ENCODE data around the gene GPC1.
"Not testable (repeated sequence)": the region's sequence is repeated elsewhere in the genome, so short reads cannot be mapped to it uniquely, and the experiment has no call there.

Gene GPC1, protein sequence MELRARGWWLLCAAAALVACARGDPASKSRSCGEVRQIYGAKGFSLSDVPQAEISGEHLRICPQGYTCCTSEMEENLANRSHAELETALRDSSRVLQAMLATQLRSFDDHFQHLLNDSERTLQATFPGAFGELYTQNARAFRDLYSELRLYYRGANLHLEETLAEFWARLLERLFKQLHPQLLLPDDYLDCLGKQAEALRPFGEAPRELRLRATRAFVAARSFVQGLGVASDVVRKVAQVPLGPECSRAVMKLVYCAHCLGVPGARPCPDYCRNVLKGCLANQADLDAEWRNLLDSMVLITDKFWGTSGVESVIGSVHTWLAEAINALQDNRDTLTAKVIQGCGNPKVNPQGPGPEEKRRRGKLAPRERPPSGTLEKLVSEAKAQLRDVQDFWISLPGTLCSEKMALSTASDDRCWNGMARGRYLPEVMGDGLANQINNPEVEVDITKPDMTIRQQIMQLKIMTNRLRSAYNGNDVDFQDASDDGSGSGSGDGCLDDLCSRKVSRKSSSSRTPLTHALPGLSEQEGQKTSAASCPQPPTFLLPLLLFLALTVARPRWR

DNA sequence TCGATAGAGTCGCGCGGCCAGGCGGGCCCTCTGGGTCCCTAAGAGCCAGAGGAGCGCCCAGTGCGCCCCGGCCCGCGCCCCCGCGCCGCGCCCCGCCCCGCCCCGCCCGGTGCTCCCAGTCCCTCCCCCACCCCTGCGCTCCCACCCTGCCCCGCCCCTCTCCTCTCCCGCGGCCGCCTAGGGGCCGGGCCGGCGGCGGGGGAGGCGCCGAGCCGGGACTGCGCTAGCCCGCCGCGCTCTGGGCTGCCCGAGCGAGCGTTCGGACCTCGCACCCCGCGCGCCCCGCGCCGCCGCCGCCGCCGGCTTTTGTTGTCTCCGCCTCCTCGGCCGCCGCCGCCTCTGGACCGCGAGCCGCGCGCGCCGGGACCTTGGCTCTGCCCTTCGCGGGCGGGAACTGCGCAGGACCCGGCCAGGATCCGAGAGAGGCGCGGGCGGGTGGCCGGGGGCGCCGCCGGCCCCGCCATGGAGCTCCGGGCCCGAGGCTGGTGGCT, at the start of gene GPC1:
Gene GPC1 (plus strand): TSS at position 207 of the 491 bp plus-strand sequence. CDS start 256 bp downstream, at position 463.
- DNase-seq: peak; percentile 52

DNA sequence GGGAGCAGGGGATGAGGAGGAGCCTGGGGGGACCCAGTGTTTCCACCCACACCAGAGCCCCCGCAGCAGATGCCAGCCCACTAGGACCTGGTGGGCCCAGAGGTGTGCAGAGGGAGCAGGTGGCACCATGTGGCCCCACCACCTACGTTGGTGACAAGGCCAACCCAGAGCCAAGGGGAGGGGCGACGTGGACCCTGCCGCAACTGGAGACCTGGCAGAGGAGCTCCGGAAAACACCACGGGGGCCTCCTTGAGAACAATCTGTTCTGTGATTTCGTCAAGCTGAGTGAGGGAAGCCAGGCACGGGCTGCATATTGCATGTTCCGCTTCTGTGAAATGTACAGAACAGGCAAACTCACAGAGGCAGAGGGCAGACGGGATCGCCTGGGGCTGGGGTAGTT, 49.1 kb upstream of the GPC1 start:
- DNase-seq: no peak

DNA sequence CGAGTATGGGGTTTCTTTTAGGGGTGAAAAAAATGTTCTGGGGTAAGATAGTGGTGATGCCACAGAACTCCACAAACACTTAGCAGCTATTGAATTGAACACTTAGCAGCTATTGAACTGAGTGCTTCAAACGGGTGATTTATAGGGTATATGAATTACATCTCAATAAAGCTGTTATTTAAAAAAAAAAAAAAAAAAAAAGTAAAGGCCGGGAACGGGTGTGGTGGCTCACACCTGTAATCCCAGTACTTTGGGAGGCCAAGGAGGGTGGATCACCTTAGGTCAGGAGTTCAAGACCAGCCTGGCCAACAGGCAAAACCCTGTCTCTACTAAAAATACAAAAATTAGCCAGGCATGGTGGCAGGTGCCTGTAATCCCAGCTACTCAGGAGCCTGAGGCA, 48.7 kb upstream of the GPC1 start:
- not testable (repeated sequence) for DNase-seq

DNA sequence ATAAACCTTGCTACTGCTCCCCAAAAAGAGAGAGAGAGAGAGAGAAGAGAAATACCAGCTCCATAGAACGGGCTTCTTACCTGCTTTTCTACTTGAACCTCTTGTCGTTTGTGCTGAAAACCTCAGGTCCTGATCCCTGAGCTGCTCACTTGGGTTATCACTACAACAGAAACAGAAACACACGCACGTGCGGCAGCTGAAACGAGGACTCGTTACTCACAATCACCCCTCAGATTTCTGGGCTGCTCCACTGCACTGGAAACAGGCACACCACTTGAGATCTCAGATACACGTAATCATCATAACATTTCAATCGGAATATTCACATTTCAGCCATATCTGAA, 48.2 kb upstream of the GPC1 start:
- DNase-seq: no peak

DNA sequence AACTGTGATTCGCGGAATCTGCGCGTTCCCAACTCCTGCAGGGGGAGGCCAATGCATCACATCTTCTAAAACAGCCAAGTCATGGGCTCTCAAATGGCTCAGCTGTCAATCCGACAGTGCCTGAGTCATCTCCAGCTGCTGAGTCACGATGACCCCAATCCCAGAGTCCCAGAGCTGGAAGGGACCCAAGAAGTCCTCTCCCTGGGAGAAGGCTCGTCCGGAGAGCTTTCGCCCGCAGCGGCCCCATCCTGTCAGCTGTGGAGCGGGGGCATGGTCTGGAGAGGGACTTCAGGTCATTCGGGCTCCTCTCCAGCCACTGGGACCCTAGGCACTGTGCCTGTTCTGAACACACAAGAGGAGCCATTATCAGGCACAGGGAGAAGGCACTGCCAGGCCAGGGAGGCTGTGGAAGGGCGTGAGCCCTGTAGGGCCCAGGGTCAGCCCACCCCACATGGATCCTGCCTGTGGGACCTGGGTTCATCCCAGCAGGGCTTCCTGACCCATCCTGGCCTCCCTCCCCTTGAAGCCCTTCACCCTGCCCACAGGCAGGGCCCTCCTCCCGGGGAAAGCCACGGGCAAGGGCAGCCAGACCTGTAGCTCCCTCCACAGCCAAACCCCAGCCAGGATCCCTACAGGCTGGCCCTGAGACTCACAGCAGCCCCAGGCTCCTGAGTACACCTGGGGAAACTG, 47.6 kb upstream of the GPC1 start:
- no peak for DNase-seq

DNA sequence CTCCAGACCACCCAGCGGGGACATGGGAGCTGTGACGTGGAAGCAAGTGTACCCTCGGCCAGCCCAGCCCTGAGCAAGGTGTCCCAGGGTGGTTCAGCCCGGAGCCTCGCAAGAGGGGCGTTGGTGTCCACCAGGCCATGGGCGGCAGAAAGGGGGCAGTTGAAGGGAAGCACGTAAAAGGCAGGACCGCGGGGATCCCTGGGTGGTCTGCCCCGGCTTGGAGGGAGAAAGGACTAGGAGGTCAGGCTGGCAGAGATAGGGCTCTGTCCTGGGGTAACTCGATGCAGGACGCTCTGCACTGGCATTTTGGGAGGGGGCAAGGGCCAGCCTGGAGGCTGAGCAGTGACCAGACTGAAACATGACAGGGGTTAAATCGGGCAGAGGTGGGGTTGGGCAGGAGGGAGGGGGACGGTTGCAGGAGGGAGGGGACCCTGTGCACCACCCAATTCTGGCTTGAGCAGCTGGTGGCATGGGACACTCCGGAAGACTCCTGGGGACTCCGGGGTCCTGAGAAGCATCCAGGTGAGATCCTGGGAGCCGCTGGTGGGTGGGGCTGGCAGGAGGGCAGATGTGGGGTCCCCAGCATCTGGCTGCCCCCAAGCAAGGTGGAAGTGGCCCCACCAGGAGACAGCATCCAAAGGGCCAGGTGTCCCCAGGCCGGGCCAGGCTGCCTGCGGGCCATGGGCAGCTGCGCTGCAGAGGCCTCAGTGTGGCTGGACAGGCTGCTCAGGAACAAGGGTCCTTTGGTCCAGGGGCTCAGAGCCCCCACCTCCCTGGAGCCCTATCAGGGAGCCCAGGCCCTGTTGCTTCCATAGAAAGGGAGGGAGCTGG, 46.8 kb upstream of the GPC1 start:
- no peak for DNase-seq

DNA sequence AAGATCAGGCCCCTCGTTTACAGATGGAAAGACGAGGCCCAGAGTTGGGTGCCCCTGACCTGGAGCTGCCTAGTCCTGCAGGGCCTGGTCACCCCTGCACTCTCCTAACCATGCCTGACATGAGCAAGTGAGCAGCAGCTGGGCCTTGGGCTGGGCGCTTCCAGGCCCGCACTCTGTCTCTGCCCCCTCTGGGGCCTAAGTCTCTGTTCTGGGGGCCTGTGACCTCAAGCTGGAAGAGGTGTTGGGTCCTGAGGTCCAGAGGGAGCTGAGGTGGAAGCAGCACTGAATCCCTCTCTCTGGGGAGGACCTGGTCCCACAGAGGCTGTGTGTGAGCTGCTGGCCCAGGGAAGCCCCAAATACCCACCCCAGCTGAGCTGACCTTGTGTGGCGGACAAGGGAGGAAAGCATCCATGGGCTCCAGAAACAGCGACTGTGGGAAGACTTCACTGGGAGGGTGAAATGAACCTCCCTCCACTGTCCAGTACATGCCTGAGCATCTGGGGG, 46.1 kb upstream of the GPC1 start:
- no peak for DNase-seq

DNA sequence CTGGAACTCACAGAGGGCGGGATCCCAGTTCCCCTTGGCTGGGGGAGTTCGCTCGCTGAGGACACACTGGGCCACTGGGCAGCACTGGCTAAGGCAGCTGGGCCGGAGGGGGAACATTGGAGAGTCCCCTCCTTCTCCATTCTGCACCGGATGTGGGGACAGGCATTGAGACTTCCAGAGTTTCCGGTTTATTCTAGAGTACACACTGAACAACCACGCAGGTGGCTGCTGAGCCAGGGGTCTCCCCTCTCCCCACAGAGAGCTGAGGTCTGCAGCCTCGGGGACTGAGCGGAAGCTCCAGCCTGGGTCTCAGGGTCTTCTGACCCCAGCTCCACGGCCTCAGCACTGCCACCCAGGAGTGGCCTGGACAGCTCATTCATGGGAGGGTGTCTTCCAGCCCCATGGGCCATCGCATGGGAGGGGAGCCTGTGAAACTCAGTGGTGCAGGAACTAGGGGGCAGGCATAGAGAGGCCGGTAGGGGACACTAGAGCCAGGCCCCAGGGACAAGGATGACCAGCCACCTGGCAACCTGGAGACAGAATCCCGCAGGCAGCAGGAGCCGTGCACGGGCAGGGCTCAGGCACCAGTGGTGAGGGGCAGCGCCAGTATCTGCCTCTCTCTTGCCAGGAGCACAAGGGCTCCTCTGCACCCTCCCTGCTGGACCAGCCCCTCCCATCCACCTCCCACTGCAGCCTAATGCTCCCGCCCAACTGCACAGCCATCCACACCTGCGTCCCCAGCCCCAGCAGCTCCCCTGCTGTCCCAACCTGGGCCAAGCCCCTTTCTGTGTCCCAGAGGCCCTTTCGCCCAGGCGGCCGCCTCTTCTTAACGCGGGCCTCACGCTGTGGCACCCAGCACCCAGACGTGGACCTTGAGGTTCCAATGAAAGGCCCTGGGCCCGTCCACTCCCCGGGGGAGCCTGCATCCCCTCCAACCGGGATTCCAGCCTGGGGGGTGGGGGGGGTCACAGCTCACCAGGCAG, 45.1 kb upstream of the GPC1 start:
- DNase-seq: no peak

DNA sequence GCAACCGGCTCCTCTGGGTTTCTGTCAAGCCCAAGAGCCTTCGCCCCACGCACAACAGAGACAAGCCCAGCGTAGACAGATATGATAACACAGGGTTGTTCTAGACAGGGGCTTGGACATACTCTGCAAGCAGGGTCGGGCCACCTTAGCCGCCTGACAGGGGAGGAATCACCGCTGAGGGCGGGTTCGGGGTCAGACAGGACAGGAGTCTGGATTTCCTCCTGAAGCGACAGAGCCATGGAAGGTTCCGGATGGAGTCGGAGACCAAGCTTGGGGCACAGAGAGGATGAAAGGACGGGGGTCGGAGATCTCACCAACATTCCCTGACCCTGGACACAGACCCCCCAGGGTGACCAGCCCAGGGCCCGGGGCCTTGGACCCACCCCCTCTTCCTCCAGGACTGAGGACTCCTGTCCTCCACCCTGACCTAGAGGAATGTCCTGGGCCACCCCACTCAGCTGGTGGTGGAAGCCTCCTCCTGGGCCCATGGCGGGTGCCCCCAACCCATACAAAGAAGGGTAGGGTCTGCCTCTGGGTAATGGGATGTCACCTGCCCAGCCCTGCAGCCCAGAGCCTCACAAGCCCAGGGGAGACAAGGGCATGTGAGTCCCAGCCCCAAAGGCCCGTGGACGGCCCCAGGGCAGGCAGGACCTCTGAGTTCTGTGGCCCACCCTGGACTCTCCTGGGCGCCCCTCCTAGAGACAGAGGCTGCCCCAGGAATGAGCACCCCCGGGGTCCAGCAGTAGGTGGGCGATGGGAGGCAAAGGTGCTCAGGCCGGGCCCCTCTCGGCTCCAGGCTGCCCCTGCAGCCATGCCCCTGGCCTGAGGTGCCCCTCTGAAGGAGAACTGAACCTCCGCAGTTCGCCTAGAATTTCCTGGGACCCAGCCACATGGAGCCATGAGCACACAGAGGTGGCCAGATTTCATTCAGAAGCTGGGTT, 44.1 kb upstream of the GPC1 start:
- DNase-seq: no peak

DNA sequence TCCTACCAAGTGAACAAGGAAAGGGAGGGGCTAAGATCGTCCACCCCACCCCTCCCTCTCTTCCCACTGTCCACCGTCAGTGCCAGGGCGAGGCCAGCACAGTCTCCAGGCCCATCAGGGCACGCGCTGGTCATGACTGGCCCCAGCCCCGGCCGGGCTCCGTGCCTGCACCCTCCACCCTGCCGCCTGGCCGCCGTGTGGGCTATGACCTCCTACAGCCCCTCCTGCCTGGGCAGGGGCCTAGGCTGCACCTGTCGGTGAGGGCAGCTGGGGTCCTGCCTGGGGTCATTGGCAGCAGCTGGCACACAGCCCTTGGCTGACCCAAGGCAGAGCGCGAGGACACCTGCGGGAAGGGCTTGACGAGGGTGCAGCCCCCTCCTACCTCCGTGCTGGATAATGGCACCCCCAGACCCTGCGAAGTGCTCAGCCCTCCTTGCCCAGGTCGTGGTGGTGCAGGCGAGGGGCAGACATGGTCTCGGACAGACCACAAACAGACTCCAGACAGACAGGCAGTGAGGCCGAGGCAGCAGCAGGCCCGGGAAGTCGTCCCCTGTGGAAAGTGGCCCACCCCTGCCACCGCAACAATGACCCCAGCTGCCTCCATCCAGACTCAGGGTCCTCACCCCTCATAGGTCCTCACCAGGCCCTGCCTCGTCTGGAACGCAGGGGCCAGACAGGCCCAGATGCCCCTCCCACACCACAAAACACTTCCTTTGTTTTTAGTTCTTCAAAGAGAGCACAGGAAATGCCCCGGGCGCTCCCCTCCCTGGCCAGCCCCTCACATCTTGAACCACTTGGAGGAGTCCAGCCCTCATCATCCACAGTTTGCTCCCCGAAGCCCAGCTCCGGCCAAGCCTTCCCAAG, 43.1 kb upstream of the GPC1 start:
- no peak for DNase-seq

DNA sequence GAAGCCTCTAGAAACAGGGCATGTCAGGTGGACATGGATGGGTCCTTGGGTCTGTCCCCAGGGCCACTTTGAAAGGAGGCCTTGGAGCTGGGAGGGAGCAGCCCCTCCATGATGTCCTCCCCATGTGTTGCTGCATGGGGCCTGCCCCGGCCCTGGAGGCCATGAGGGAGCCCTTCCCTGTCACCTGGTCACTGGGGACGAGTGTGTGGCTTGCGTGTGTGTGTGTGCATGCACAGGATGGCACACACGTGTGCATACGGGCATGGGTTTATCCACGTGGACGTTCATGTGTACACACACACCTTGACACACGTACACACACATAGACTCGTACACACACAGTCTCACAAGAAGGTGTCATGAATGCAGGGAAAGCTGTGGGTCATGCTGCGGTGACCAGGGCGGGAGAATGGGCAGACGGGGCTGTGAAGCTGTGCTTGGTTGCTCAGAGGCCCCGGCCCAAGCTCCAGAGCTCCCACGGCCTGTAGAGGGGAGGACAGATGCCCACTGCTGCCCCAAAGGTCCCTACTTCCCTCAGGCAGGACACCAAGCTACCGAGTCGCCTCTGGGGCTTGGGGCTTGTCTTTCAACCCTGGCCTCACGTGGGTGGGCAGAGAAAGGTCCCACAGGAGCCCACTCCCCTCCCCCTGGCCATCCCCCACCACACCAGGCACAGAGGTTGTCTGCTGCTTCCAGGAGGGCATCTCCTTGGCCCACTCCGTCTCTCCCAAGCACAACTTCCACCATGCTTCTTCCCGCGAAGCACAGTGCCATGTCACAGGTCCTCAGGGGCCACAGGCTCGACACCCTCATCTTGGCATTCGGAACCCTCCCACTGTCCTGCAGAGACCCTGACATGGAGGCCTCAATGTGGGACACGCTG, 42.3 kb upstream of the GPC1 start:
- no peak for DNase-seq

DNA sequence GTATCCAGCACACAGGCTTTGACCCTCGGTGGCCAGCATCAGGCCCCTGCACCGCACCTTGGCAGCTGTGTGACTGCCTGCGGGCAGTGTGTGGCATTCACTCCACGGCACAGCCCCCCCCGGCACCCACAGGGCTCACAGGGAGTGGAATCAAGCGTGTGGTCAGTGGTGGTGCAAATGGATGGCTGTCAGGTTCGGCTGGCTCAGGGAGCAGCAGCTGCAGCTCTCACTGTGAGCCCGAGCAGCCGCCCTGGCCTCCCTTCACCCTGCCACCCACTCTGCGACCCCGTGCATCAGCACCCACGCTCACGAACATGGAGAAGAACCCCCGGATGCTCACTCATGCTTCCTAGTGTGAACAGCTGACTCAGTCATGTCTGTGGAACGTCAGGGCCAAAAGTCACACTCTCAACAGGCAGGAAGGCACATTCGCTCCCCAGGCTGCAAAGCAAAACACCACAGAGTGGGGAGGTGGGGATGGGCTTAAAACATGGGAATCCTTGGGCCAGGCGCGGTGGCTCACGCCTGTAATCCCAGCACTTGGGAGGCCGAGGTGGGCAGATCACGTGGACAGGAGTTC, 41.5 kb upstream of the GPC1 start:
- DNase-seq: no peak

DNA sequence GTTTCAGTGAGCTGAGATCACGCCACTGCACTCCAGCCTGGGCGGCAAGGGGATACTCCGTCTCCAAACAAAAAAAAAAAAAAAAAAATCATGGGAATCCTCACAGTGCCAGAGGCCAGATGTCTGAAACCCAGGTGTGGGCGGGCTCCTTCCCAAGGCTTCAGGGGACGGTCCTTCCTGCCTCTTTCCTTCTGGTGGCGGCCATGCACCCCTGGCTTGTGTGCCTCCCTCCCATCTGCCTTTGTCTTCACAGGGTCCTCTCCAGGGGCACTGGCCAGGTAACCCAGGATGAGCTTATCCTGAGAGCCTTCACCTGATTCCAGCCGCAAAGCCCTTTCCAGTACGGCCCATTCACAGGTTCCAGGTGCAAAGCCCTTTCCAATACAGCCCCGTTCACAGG, 40.9 kb upstream of the GPC1 start:
- DNase-seq: no peak

DNA sequence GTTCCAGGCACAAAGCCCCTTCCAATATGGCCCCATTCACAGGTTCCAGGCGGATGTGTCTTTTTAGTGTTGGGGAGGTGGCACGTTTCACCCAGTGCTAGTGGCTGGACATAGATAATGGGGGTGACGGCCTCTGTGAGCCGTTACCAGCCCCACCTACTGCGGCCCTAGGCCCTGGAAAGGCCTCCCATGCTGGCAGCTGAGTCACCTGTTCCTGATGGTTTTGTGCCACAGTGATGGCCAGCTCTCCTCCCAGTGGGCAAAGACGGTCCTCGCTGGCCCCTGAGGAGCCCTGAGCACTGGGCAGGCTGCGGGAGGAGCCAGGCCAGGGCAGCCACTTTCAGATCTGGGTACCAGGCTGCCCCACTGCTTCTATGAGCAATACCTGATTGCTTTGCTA, 40.0 kb upstream of the GPC1 start:
- no peak for DNase-seq

DNA sequence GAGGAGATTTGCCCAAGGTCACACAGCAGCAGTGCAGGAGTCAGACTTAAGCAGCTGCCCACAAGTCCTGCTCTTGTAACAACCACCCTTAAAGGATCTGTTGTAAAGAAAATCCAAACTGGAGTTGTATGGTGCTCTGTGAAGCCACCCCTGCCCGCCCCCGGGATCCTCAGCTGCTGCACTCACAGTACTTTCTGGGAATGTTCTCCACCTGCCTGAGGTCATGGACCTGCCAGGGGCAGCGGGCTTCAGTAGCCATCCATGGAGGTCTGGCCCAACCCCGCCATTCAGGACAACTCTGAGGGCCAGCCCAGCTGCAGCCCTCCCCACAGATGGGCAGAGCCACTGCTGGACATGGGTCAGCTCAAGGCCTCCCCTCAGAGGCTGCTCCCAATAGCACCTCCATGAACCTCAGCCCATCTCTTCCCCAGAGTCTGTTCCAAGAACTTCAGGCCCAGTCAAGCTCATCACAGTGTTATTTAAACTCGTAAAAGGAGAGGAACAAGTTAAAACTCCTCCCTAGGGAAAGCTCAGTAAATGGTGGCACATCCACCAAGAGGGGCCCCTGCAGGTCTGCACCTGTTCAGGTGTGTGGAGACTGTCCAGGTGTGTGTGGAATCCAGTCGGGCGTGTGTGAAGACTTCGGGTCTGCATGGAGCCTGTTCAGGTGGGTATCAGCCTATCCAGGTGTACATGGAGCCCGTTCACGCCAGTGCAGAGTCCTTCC, 39.4 kb upstream of the GPC1 start:
- DNase-seq: no peak

DNA sequence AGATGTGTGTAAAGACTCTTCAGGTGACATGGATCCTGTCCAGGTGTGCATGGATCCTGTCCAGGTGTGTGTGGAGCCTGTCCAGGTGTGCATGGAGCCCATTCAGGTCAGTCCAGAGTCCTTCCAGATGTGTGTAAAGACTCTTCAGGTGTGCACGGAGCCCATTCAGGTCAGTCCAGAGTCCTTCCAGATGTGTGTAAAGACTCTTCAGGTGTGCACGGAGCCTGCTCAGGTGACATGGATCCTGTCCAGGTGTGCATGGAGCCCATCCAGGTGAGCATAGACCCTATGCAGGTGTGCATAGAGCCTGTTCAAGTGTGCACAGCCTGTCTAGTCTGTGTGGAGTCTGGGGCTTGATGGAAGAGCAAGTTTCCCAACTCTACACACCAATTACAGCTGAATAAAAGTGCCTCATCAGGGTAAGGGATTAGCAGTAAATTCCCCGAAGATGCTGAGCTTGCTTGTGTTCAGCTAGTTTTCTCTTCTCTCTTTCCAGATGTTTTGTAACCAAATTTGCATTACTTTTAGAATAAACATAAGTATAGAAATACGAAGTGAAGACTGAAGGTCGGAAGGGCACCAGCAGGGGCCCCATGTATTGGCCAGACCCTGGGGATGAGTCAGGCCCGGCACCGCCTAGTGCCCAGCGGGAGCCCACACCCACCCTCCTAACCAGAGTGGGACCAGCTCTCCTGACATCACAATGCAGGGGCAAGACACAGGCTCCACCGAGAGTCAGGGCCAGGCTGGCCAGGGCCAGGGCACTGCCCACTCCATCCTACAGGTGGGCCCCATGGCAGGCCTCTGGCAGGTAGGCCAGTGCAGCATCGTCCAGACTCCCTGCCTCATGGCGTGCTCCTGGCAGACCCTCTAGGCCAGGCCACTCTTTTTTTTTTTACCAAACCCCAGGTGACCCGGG, 38.6 kb upstream of the GPC1 start:
- no peak for DNase-seq

Data from NCI-H510A treated with DMSO at 0.1 percent for 48 hours (cell line).